Measurements from ENCODE around the gene SRBD1. TPM values are rescaled to one million over a fixed set of nuclear protein-coding genes. Genes with fewer than 3 reads are reported as not detected.

Gene SRBD1
- total RNA-seq, 1 experiment from 2014 or later: 22.8 TPM

GRCh38 chr2:45572979-45573378 is 38.1 kb downstream of the SRBD1 start (continued):
- TF ChIP-seq, protein P1, sequence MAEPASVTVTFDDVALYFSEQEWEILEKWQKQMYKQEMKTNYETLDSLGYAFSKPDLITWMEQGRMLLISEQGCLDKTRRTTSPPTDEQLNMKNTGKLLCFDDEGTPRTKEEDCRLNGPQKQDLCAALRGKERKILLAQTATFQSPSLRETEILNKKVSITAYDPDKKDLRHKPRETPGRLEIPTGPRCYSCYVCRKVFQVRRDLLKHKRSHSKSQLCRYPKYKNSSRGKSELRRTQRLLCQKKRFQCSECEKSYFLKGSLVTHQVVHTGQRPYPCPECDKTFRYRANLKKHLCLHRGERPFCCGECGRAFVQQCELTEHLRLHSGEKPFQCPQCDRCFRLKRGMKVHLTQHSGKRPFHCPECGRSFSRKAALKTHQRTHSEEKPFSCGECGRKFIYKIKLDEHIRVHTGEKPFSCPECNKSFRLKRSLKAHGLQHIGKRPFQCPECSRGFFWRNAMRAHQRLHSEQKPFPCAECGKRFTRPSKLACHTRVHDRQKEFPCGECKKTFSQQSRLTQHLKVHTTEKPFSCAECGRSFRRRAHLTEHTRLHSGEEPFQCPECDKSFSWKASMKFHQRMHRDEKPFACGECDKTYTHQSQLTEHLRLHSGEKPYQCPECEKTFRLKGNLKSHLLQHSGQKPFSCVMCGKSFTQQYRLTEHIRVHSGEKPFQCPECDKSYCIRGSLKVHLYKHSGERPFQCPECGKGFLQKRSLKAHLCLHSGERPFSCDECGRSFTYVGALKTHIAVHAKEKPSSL (CRISPR knock-in tag; conservative IDR thresholded peaks at IDR 0.05): no peak
- TF ChIP-seq, protein P2, sequence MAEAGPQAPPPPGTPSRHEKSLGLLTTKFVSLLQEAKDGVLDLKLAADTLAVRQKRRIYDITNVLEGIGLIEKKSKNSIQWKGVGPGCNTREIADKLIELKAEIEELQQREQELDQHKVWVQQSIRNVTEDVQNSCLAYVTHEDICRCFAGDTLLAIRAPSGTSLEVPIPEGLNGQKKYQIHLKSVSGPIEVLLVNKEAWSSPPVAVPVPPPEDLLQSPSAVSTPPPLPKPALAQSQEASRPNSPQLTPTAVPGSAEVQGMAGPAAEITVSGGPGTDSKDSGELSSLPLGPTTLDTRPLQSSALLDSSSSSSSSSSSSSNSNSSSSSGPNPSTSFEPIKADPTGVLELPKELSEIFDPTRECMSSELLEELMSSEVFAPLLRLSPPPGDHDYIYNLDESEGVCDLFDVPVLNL (CRISPR knock-in tag; IDR thresholded peaks at IDR 0.05; ENCODE audit: borderline replicate concordance, low read depth): no peak
- TF ChIP-seq AFF4 (CRISPR knock-in tag; IDR thresholded peaks at IDR 0.05; ENCODE audit: borderline replicate concordance) (no peak), TEAD1 (CRISPR knock-in tag; IDR thresholded peaks at IDR 0.05) (no peak), OVOL2 (CRISPR knock-in tag; IDR thresholded peaks at IDR 0.05; ENCODE audit: borderline replicate concordance) (no peak), NR2C2 (CRISPR knock-in tag; IDR thresholded peaks at IDR 0.05) (no peak)
- TF ChIP-seq, protein P3, sequence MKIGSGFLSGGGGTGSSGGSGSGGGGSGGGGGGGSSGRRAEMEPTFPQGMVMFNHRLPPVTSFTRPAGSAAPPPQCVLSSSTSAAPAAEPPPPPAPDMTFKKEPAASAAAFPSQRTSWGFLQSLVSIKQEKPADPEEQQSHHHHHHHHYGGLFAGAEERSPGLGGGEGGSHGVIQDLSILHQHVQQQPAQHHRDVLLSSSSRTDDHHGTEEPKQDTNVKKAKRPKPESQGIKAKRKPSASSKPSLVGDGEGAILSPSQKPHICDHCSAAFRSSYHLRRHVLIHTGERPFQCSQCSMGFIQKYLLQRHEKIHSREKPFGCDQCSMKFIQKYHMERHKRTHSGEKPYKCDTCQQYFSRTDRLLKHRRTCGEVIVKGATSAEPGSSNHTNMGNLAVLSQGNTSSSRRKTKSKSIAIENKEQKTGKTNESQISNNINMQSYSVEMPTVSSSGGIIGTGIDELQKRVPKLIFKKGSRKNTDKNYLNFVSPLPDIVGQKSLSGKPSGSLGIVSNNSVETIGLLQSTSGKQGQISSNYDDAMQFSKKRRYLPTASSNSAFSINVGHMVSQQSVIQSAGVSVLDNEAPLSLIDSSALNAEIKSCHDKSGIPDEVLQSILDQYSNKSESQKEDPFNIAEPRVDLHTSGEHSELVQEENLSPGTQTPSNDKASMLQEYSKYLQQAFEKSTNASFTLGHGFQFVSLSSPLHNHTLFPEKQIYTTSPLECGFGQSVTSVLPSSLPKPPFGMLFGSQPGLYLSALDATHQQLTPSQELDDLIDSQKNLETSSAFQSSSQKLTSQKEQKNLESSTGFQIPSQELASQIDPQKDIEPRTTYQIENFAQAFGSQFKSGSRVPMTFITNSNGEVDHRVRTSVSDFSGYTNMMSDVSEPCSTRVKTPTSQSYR (CRISPR knock-in tag; IDR thresholded peaks at IDR 0.05): no peak

- H3K4me3 Mint-ChIP-seq: no peak overlapping the region
- H3K36me3 Mint-ChIP-seq: peaks cover 24% of the 10 kb centered on the region
- ChIA-PET CTCF (interaction anchor here (0.8 to 1.4 kb wide), 2 partner anchors 13 to 78 kb away, joined by 3 read pairs; no protein-coding TSS in a partner anchor), POLR2A (no interaction called here)
- peaks cover 40% of the 10 kb centered on the region for H3K4me1 Mint-ChIP-seq
- H3K27me3 Mint-ChIP-seq (ENCODE audit: low read depth): no peaks in the 10 kb centered on the region
- ATAC-seq (no peak), DNase-seq (ENCODE audit: low spot score) (no peak)
- H3K9me3 Mint-ChIP-seq: no peaks in the 10 kb centered on the region; the same call in 1 of the 2 replicates
- TF ChIP-seq CREB1 (CRISPR knock-in tag; IDR thresholded peaks at IDR 0.05) (no peak), PRRX2 (CRISPR knock-in tag; IDR thresholded peaks at IDR 0.05) (no peak), RORB (CRISPR knock-in tag; IDR thresholded peaks at IDR 0.05) (no peak), IRF2 (CRISPR knock-in tag; IDR thresholded peaks at IDR 0.05; ENCODE audit: borderline replicate concordance, low read depth) (no peak), ZNF317 (CRISPR knock-in tag; IDR thresholded peaks at IDR 0.05; ENCODE audit: borderline replicate concordance, low read depth) (peak; percentile 68; the same call in 1 of the 2 replicates)
- no peak overlapping the region for H3K27ac Mint-ChIP-seq
These were observed 39.1 kb downstream of the SRBD1 start for GRCh38 chr2:45571940-45572339.

DNA sequence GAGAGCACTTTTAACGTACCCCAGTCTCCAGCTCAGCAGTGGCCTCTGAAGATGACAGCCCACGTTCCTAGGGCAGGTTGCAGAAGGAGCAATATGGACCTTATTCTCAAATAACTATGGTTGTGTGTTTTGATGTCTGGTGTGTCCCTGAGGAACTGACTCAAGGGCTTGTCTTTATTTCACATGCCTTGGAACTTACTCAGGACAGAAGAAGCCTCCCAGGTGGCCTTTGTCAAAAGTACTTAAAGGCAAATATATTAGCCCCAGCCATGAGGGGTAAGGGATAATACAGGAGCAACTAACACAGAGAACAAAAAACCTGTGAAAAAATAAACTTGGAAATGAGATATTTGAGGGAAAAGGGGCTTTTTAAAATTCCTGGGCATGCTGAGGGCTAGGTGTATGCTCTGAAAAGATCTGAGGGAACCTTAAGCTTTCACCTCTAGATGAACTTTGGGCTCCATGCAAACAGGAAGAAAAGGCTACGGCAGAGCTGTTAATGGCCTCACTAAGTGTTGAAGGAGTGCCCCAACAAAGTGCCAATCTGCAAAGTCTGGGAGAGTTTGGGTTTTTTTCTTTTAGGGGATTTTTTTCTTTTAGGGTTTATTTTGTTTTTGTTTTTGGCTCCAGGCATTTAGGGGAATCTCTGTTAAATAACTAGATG is 40.3 kb downstream of the SRBD1 start:
- DNase-seq (ENCODE audit: low spot score) (no peak), ATAC-seq (peak; percentile 76)
- H3K4me3 Mint-ChIP-seq: no peak overlapping the region; the same call in 1 of the 2 replicates
- no peaks in the 10 kb centered on the region for H3K27me3 Mint-ChIP-seq (ENCODE audit: low read depth)
- peaks cover 40% of the 10 kb centered on the region for H3K4me1 Mint-ChIP-seq
- H3K9me3 Mint-ChIP-seq: no peaks in the 10 kb centered on the region; the same call in 1 of the 2 replicates
- peaks cover 24% of the 10 kb centered on the region for H3K36me3 Mint-ChIP-seq
- H3K27ac Mint-ChIP-seq: peak overlapping the region; percentile 39
- ChIA-PET POLR2A (no interaction called here), CTCF (interaction anchor here (0.7 to 1.4 kb wide), 3 partner anchors 14 to 589 kb away, joined by 3 read pairs; no protein-coding TSS in a partner anchor)
- no peak for TF ChIP-seq TEAD1 (CRISPR knock-in tag; IDR thresholded peaks at IDR 0.05)
- TF ChIP-seq MYBL2 (CRISPR knock-in tag; IDR thresholded peaks at IDR 0.05): no peak
- no peak for TF ChIP-seq STAT6 (CRISPR knock-in tag; conservative IDR thresholded peaks at IDR 0.05; ENCODE audit: low read depth)
- TF ChIP-seq RELA (CRISPR knock-in tag; IDR thresholded peaks at IDR 0.05; ENCODE audit: borderline replicate concordance): no peak
- no peak for TF ChIP-seq ZNF317 (CRISPR knock-in tag; IDR thresholded peaks at IDR 0.05; ENCODE audit: borderline replicate concordance, low read depth)
- TF ChIP-seq NR3C1 (CRISPR knock-in tag; conservative IDR thresholded peaks at IDR 0.05; ENCODE audit: low read depth): no peak
- no peak for TF ChIP-seq ZNF396 (CRISPR knock-in tag; IDR thresholded peaks at IDR 0.05; ENCODE audit: borderline replicate concordance)
- no peak for TF ChIP-seq FOXP1 (CRISPR knock-in tag; IDR thresholded peaks at IDR 0.05; ENCODE audit: borderline replicate concordance)
- no peak for TF ChIP-seq NR2C2 (CRISPR knock-in tag; IDR thresholded peaks at IDR 0.05)
- TF ChIP-seq SP1 (CRISPR knock-in tag; conservative IDR thresholded peaks at IDR 0.05): no peak

All from WTC11 (cell line).